Thyroid gland (tissue), 4 donors: ENCODE measurements around the gene NFASC.

ENCODE experiments used
- CTCF ChIP-seq, 6 experiments: fragments of 200-600 bp in 3 of 6; fragments of 450-650 bp in 3 of 6; sonication (generic) in 3 of 6; IDR thresholded peaks; one replicate each; pipeline ENCODE4 v1.5.1; 2016 to 2019; ENCODE audit warnings: antibody characterized with exemption in 6 of 6, mild to moderate bottlenecking in 2 of 6, inconsistent platforms in 1 of 6, moderate library complexity in 1 of 6
- POLR2A ChIP-seq, 2 donors: fragments of 450-650 bp; IDR thresholded peaks; one replicate each; pipeline ENCODE4 v1.6.1; 2017; ENCODE audit warnings: antibody characterized with exemption in 2 of 2, mild to moderate bottlenecking in 2 of 2, moderate library complexity in 1 of 2

GRCh38 chr1:204940591-204940990 lies 69.9 kb downstream of the NFASC start:
- TF ChIP-seq CTCF (IDR thresholded peaks at IDR 0.05) (no peak), POLR2A (IDR thresholded peaks at IDR 0.05) (no peak)
